Loucy (cell line): ENCODE data around the gene SCAANT1.

Source experiments
- CTCF ChIP-seq: fragments of 200-600 bp; sonication (generic); conservative IDR thresholded peaks from 2 replicates; pipeline ENCODE4 v1.5.1; 2014; ENCODE audit warnings: mild to moderate bottlenecking, antibody characterized with exemption, low read length
- EZH2phosphoT487 ChIP-seq: fragments of 200-600 bp; IDR thresholded peaks from 2 replicates; pipeline ENCODE4 v1.6.1; 2018; ENCODE audit warnings: antibody characterized with exemption, mild to moderate bottlenecking, moderate library complexity, borderline replicate concordance

- TF ChIP-seq CTCF (no peak), EZH2phosphoT487 (no peak)
Observed at GRCh38 chr3:63874769-63875168, 37.4 kb downstream of the SCAANT1 start.
